Heart left ventricle (tissue), 16 donors: ENCODE results near the gene KMT2B. TPM values are rescaled to one million over a fixed set of nuclear protein-coding genes. Genes with fewer than 3 reads are reported as not detected.

Experiments
- ATAC-seq, 4 donors: fragments of 200-7000 bp; cut with Tn5 transposase; one replicate each; pipeline ENCODE4 v1.9.1; 2020 to 2022; ENCODE audit warnings: moderate library complexity in 4 of 4, mild to moderate bottlenecking in 3 of 4, moderate number of reproducible peaks in 1 of 4
- DNase-seq, 5 donors: peaks; one replicate each; pipeline ENCODE4 v3.0.0-alpha.2; 2020
- H3K27ac ChIP-seq, 12 donors: fragments of 200-600 bp; sonication (generic) in 4 of 12; one replicate each; pipeline versions ENCODE4 v1.5.0 to v1.8.0; 2016 to 2022; ENCODE audit warnings: mild to moderate bottlenecking in 2 of 12
- H3K27me3 ChIP-seq, 9 donors: fragments of 200-600 bp; sonication (generic) in 2 of 9; one replicate each; pipeline versions ENCODE4 v1.5.1 to v1.8.0; 2016 to 2022; ENCODE audit warnings: mild to moderate bottlenecking in 3 of 9
- H3K36me3 ChIP-seq, 9 donors: fragments of 200-600 bp; sonication (generic) in 2 of 9; one replicate each; pipeline versions ENCODE4 v1.5.0 to v1.8.0; 2018 to 2022; ENCODE audit warnings: mild to moderate bottlenecking in 2 of 9
- H3K4me1 ChIP-seq, 12 donors: fragments of 200-600 bp; sonication (generic) in 4 of 12; one replicate each; pipeline versions ENCODE4 v1.5.0 to v1.8.0; 2016 to 2022; ENCODE audit warnings: mild to moderate bottlenecking in 3 of 12
- H3K4me3 ChIP-seq, 12 donors: fragments of 200-600 bp; sonication (generic) in 4 of 12; one replicate each; pipeline versions ENCODE4 v1.5.0 to v1.8.0; 2017 to 2022; ENCODE audit warnings: mild to moderate bottlenecking in 9 of 12, moderate library complexity in 4 of 12
- H3K9me3 ChIP-seq, 12 donors: fragments of 200-600 bp; sonication (generic) in 4 of 12; one replicate each; pipeline versions ENCODE4 v1.5.0 to v1.8.0; 2016 to 2022; ENCODE audit warnings: mild to moderate bottlenecking in 1 of 12
- POLR2A ChIP-seq, 2 donors: fragments of 450-650 bp; IDR thresholded peaks; one replicate each; pipeline ENCODE4 v1.6.1; 2017; ENCODE audit warnings: antibody characterized with exemption in 2 of 2, mild to moderate bottlenecking in 2 of 2, moderate library complexity in 2 of 2
- WGBS, 4 donors: extraction: QIAGEN DNeasy Blood & Tissue Kit in 2 of 4; methylation state at CpG; one replicate each; pipeline versions ENCODE4 v1.1.5 to v1.1.7; 2013 to 2018; 5-methylcytosine and 5-hydroxymethylcytosine counted together
- intact Hi-C, 10 donors: fragments of 100-400 bp; cut with DNase I; formaldehyde crosslinking; loops; one replicate each; pipeline versions ENCODE4 v1.11.1 to v1.14.2; 2022
- polyA plus RNA-seq, 2 donors: library from polyadenylated mRNA; stranded (reverse); fragments of 200-250 nt; gene quantifications; one replicate each; pipeline ENCODE4 v1.2.3, GENCODE V29; 2013
- total RNA-seq, 9 donors: library from RNA; depleted of rRNA in 2 of 9; stranded (reverse); fragments of >200 nt in 2 of 9; fragmentation: NEBNext Ultra II Directional in 3 of 9; extraction: Animal tissue kit (Norgen Biotek cat#: 25700) in 3 of 9; gene quantifications; one replicate each; pipeline versions ENCODE4 v1.1.0 to v1.2.4, GENCODE V29; 2016 to 2023
- TF ChIP-seq, protein P1 (sequence below), 12 donors: fragments of 200-600 bp; sonication (generic) in 4 of 12; IDR thresholded peaks; one replicate each; pipeline versions ENCODE4 v1.5.0 to v1.8.0; 2018 to 2022; ENCODE audit warnings: antibody characterized with exemption in 12 of 12, mild to moderate bottlenecking in 5 of 12
- donor health status: ischemic (EF 13 %, LVEDD 7.1; RV severe dilation, severe dysfunction).
- donor health status: healthy with polysubstance abuse.
- donor health status: DM: no; HTN: yes; CAD: no.
- donor health status: DM: no; HTN: no; CAD: no.
- donor health status: ischemic (EF 25% LVEDD 6.9; RV normal size, moderate dysfunction).
- donor health status: ischemic (EF 25% LVEDD 5.7; RV mildly dilated, moderate dysfunction).
- donor health status: healthy.
- donor health status: DM: yes; HTN: yes; CAD: no.
- donor health status: ischemic (EF 35%, LVEDD 5.7; RV mildly dilated, moderate dysfunction).
- donor health status: nonischemic (EF 11% LVEDD 7.7; RV severe dilation, severe dysfunction).
- donor health status: DM: yes; HTN: yes; CAD: no.
- donor health status: PGD.
- donor health status: ischemic (EF 29% LVEDD 5.4; RV normal size, mild dysfunction).
- donor health status: nonischemic (EF 23%, LVEDD 6.1; RV moderate dilation, normal function).

Gene KMT2B
- total and polyA plus RNA-seq, 11 donors: 11.3 to 24.5 (median 15.7) TPM

- H3K4me1 ChIP-seq: peaks cover 2 to 59% (median 41%) of the 10 kb centered on the region in 12 donors
- intact Hi-C loops: loop anchor here in 2 of 10 donors (5.0 to 10.0 kb wide), 2 partner anchors 178 to 390 kb away; partner anchors contain the start of gene CAPNS1 (in 1 of the 2)
- no peaks in the 10 kb centered on the region for H3K9me3 ChIP-seq
- WGBS, 4 donors: 75 to 84% (median 82%) methylated on average over 13 of the region's 13 CpGs
- peak overlapping the region in 2 of 12 donors; percentile 70 to 74 for H3K4me3 ChIP-seq
- DNase-seq (peak in 1 of 5 donors; percentile 28), ATAC-seq (no peak)
- peaks cover 0 to 33% (median 21%) of the 10 kb centered on the region in 9 donors for H3K36me3 ChIP-seq
- H3K27ac ChIP-seq: peak overlapping the region; percentile 88 to 100 (median 96)
- no peaks in the 10 kb centered on the region for H3K27me3 ChIP-seq
- TF ChIP-seq, protein P1, sequence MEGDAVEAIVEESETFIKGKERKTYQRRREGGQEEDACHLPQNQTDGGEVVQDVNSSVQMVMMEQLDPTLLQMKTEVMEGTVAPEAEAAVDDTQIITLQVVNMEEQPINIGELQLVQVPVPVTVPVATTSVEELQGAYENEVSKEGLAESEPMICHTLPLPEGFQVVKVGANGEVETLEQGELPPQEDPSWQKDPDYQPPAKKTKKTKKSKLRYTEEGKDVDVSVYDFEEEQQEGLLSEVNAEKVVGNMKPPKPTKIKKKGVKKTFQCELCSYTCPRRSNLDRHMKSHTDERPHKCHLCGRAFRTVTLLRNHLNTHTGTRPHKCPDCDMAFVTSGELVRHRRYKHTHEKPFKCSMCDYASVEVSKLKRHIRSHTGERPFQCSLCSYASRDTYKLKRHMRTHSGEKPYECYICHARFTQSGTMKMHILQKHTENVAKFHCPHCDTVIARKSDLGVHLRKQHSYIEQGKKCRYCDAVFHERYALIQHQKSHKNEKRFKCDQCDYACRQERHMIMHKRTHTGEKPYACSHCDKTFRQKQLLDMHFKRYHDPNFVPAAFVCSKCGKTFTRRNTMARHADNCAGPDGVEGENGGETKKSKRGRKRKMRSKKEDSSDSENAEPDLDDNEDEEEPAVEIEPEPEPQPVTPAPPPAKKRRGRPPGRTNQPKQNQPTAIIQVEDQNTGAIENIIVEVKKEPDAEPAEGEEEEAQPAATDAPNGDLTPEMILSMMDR (IDR thresholded peaks at IDR 0.05): no peak
- no peak for TF ChIP-seq POLR2A (IDR thresholded peaks at IDR 0.05)
These were observed 36.7 kb downstream of the KMT2B start for GRCh38 chr19:35754370-35755130.

DNA sequence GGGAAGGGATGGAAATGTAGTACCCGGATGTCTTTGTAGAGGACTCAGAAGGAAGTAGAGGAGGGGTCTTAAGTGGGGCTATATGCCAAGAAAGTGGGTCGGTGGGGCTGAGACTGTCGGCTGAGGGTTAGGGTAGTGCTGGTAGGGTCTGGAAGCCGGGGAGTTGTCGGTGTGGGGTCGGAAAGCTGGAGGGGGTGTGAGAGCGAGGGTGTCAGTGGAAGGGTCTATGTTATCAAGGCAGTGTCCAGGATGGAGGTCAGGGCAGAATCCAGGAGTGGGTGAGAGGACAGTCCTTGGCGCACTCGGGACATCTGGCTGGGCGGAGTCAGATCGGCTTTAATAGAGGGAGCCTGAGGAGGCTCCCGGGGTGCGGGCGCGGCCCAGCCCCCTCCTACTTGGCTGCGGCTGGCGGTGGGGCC, 37.3 kb downstream of the KMT2B start:
- Histone ChIP-seq H3K27me3 (no peaks in the 10 kb centered on the region), H3K4me1 (peaks cover 0 to 53% (median 39%) of the 10 kb centered on the region in 12 donors), H3K4me3 (peak overlapping the region in 11 of 12 donors; percentile 58 to 99 (median 75)), H3K36me3 (peaks cover 0 to 34% (median 21%) of the 10 kb centered on the region in 9 donors), H3K9me3 (no peaks in the 10 kb centered on the region), H3K27ac (peak overlapping the region; percentile 88 to 100 (median 96))
- WGBS, 4 donors: 36 to 57% (median 47%) methylated on average over 12 to 17 of the region's 17 CpGs
- no peak for TF ChIP-seq POLR2A (IDR thresholded peaks at IDR 0.05)
- TF ChIP-seq, protein P1 (IDR thresholded peaks at IDR 0.05): no peak
- intact Hi-C loops: loop anchor here in 2 of 10 donors (5.0 to 10.0 kb wide), 2 partner anchors 177 to 390 kb away; partner anchors contain the start of gene CAPNS1 (in 1 of the 2)
- ATAC-seq: peak in 2 of 4 donors; percentile 22 to 31
- DNase-seq: no peak

GRCh38 chr19:35755550-35756376, 38.0 kb downstream of the KMT2B start:
- Histone ChIP-seq H3K4me3 (peak overlapping the region; percentile 28 to 99 (median 74)), H3K27ac (peak overlapping the region; percentile 88 to 100 (median 96)), H3K27me3 (no peaks in the 10 kb centered on the region), H3K9me3 (no peaks in the 10 kb centered on the region), H3K4me1 (peaks cover 0 to 53% (median 39%) of the 10 kb centered on the region in 12 donors), H3K36me3 (peaks cover 0 to 35% (median 23%) of the 10 kb centered on the region in 9 donors)
- ATAC-seq (peak in 3 of 4 donors; percentile 20 to 33 (median 31)), DNase-seq (peak; percentile 86 to 93 (median 90))
- TF ChIP-seq, protein P1 (IDR thresholded peaks at IDR 0.05): no peak
- peak in 1 of 2 donors; percentile 48 for TF ChIP-seq POLR2A (IDR thresholded peaks at IDR 0.05)
- 13 to 27% (median 18%) methylated on average over 14 to 74 of the region's 74 CpGs for WGBS, 4 donors
- intact Hi-C loops: loop anchor here in 2 of 10 donors (5.0 to 10.0 kb wide), 2 partner anchors 177 to 389 kb away; partner anchors contain the start of gene CAPNS1 (in 1 of the 2)
